GM19328 (cell line): ENCODE results near the gene SAYSD1.

Experiments used
- ATAC-seq: cut with Tn5 transposase; IDR thresholded peaks from one replicate; pipeline ENCODE4 v1.9.1; 2021; ENCODE audit warnings: mild to moderate bottlenecking, moderate library complexity; ENCODE audit not compliant: unreplicated experiment

The SAYSD1 gene

DNA sequence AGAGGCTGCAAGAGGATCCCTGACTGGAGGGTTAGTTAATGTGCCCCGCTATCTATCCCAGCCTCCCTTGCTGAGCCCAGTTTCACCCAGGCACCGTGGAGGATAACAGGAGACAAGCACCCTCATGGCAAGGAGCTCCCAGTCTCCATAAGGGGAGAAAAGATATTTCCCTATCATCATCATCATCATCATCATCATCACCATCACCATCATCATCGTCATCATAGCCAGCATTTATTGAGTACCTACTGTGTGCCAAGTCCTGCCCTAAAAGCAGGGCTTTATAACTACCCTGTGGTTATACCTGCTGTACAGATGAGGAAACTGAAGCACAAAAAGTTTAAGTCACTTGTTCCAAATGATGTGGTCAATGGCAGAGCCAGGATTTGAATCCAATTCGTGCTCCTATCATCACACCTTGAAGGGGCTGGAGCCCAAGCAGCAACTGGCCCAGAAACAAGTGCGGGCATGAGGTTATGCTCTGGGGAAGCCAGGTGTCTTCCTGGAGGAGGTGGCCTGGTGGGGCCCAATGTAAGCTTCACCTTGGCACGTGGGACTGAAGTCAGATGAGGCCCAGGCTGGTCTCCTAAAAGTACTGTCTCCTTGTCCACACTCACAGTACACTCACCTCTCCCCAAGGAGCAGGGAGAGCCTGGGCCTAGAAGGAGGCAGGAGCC lies 56.4 kb downstream of the SAYSD1 start:
- no peak for ATAC-seq

DNA sequence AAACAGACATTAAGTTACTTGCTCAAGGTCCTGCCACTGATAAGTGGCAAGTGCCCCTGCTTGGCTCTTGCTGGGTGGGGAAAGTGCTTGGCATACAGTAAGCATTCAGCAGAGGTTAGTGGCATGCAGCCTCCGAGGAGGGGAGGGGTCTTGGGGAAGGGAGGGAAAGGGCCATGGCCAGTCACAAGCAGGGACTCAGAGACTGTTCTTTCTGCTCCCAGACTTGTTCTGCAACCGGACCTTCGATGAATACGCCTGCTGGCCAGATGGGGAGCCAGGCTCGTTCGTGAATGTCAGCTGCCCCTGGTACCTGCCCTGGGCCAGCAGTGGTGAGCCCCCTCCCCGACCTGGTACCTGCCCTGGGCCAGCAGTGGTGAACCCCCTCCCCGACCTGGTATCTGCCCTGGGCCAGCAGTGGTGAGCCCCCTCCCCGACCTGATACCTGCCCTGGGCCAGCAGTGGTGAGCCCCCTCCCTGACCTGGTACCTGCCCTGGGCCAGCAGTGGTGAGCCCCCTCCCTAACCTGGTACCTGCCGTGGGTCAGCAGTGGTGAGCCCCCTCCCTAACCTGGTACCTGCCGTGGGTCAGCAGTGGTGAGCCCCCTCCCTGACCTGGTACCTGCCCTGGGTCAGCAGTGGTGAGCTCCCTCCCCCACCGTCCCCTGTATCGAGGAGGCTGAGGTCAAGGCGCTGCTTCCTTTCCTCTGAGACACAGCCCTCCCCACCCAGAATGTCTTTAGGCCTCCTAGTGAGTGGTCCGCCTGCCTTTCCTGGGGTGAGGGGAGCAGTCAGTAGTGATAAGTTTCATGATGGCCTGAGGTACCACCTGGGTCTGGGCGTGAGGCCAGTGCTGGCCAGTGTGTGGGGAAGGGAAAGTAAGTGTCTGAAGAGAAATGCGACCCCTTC lies 57.5 kb downstream of the SAYSD1 start:
- ATAC-seq = no peak

DNA sequence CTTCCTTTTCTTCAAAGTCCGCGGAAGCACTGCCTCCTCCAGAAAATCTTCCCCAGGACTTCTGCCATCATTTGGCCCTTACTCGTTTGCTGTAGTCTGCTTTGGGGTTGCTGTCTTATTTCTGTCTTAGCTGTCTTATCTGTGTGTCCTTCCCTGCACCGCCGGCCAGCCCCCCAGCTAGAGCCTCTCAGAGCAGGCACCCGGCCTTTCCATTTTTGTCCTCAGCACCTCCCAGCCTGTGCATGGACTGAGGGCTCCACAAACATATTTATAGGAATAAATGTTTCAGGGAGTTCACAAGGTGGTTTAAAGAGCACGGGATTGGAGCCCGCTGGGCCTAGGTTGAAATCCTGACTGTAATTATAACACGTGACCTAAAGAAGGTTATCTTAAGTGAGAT lies 58.3 kb downstream of the SAYSD1 start:
- ATAC-seq = no peak

DNA sequence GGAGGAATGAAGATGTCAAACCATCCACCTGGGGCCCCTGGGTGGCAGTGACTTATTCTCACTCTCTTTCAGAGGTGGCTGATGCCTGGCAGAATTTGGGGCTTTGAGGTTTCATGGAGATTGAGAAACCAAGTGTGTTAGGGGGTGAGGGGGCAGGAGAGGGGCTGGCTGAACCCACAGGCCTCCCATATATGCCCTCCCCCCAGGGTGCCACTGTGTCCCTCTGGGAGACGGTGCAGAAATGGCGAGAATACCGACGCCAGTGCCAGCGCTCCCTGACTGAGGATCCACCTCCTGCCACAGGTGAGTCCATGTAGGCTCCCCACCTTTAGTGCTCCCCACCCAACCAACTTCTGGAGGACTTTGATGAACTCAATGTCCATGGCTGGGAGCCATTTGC lies 58.8 kb downstream of the SAYSD1 start:
- no peak for ATAC-seq

DNA sequence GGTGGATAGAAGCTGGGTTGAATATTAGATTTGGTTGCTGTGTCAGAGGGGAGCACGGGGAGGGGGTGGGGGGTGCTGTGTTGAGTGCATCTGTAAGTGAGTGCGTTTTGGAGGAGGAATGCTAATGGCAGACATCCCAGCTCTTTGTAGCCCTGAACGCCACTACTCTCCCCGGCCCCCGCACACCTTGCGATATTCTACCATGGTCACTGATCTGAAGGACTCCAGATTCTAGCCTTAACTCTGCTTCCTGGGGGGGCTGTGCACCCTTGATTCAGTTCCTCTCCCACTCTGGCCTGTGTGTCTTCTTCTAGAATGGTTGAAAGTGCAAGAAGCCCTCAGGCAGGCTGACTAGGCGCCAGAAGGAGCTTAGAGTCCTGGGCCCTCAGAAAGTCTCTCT lies 59.3 kb downstream of the SAYSD1 start:
- no peak for ATAC-seq

DNA sequence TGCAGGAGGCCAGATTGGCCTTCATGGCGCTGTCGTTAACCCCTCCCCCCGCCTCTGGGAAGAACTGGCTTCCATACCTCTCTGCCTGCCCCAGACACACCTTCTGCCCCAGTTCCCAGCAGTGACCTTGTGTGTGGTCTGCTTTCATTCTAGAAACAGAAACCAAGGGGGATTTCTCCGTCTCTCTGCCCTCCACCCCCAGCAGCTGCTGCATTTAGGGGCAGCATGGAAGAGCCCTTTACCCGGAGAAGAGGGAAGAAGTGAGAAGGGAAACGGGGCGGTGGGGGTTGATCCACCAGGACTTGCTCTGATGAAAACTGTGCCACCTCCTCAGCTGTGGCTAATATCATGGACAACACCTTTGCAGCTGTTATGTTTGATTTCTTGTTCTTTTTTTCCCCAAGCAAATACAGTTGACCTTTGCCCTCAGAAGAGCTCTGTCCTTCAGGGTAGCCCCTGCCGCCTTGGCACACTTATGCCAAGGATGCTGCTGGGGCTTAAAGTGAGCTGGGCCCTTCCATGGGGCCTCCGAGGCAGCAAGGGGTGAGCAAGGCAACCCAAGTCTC lies 60.3 kb downstream of the SAYSD1 start:
- no peak for ATAC-seq
